HepG2 (cell line): Measurements from ENCODE around the gene ST14. TPM values are rescaled to one million over a fixed set of nuclear protein-coding genes. Genes with fewer than 3 reads are reported as not detected.
A peak's percentile ranks its signal among the peaks of the same experiment; 100 is the strongest.

Experiments used
- CBX2 ChIP-seq, 2 experiments: fragments of 200-600 bp in 1 of 2; sonication (generic); formaldehyde crosslinking in 1 of 2; IDR thresholded peaks; 2 replicates each; pipeline versions ENCODE4 v1.7.0 to v1.8.1; 2018 to 2022; ENCODE audit warnings: low read depth in 2 of 2, low read length in 1 of 2, mild to moderate bottlenecking in 1 of 2, missing genetic modification reagents in 1 of 2
- FOXK2 ChIP-seq: fragments of 450-650 bp; IDR thresholded peaks from 2 replicates; pipeline ENCODE4 v1.6.1; 2016
- HCFC1 ChIP-seq: fragments of 150-350 bp; IDR thresholded peaks from 2 replicates; pipeline ENCODE4 v1.6.1; 2014; ENCODE audit warnings: low read depth, low read length
- HDAC1 ChIP-seq: sonication (generic); formaldehyde crosslinking; IDR thresholded peaks from 2 replicates; pipeline ENCODE4 v1.5.1; 2020; ENCODE audit warnings: mild to moderate bottlenecking, missing genetic modification reagents
- HMGXB4 ChIP-seq, 2 experiments: sonication (generic) in 1 of 2; formaldehyde crosslinking in 1 of 2; IDR thresholded peaks; 2 replicates each; pipeline versions ENCODE4 v1.4.0 to v1.6.1; 2018 to 2020; ENCODE audit warnings: missing genetic modification reagents in 2 of 2, borderline replicate concordance in 1 of 2, low read depth in 1 of 2, mild to moderate bottlenecking in 1 of 2, missing biosample characterization in 1 of 2
- HNF1B ChIP-seq: sonication (generic); formaldehyde crosslinking; IDR thresholded peaks from 2 replicates; pipeline ENCODE4 v1.5.1; 2020; ENCODE audit warnings: mild to moderate bottlenecking, moderate library complexity, missing genetic modification reagents
- LBX2 ChIP-seq: sonication (generic); formaldehyde crosslinking; IDR thresholded peaks from 2 replicates; pipeline ENCODE4 v1.5.0; 2020; ENCODE audit warnings: missing genetic modification reagents, mild to moderate bottlenecking, borderline replicate concordance
- MATR3 ChIP-seq: sonication (generic); formaldehyde crosslinking; IDR thresholded peaks from 2 replicates; pipeline ENCODE4 v1.4.0; 2020; ENCODE audit warnings: missing genetic modification reagents
- MEIS2 ChIP-seq: sonication (generic); formaldehyde crosslinking; IDR thresholded peaks from 2 replicates; pipeline ENCODE4 v1.9.0; 2021; ENCODE audit warnings: mild to moderate bottlenecking, missing genetic modification reagents
- TCF12 ChIP-seq, 2 experiments: fragments of 450-650 bp in 1 of 2; sonication (generic) in 1 of 2; formaldehyde crosslinking in 1 of 2; IDR thresholded peaks; 2 replicates each; pipeline versions ENCODE4 v1.6.1 to v1.8.0; 2017 to 2022; ENCODE audit warnings: antibody characterized with exemption in 1 of 2, mild to moderate bottlenecking in 1 of 2, missing genetic modification reagents in 1 of 2, moderate library complexity in 1 of 2
- THAP11 ChIP-seq: IDR thresholded peaks from 2 replicates; pipeline ENCODE4 v1.6.1; 2016; ENCODE audit warnings: missing biosample characterization, missing genetic modification reagents
- YEATS4 ChIP-seq: sonication (generic); formaldehyde crosslinking; IDR thresholded peaks from 2 replicates; pipeline ENCODE4 v1.4.0; 2020; ENCODE audit warnings: missing genetic modification reagents, borderline replicate concordance
- ZFP36 ChIP-seq: fragments of 150-350 bp; IDR thresholded peaks from 2 replicates; pipeline ENCODE4 v1.6.1; 2018; ENCODE audit warnings: borderline replicate concordance, low read length, low read depth; ENCODE audit not compliant: partially characterized antibody
- ZNF142 ChIP-seq: sonication (generic); formaldehyde crosslinking; IDR thresholded peaks from 2 replicates; pipeline ENCODE4 v1.4.0; 2020; ENCODE audit warnings: missing genetic modification reagents
- ZNF232 ChIP-seq: sonication (generic); formaldehyde crosslinking; IDR thresholded peaks from 2 replicates; pipeline ENCODE4 v1.4.0; 2020; ENCODE audit warnings: missing genetic modification reagents, borderline replicate concordance
- ZNF263 ChIP-seq: sonication (generic); formaldehyde crosslinking; IDR thresholded peaks from 2 replicates; pipeline ENCODE4 v1.4.0; 2020; ENCODE audit warnings: missing genetic modification reagents
- ZNF614 ChIP-seq: IDR thresholded peaks from 2 replicates; pipeline ENCODE4 v1.6.1; 2018; ENCODE audit warnings: missing biosample characterization, missing genetic modification reagents, inconsistent platforms, borderline replicate concordance
- ZNF782 ChIP-seq: sonication (generic); formaldehyde crosslinking; IDR thresholded peaks from 2 replicates; pipeline ENCODE4 v1.4.0; 2020; ENCODE audit warnings: missing genetic modification reagents, mild to moderate bottlenecking, borderline replicate concordance
- polyA plus RNA-seq, 8 experiments: library from polyadenylated mRNA; depleted of rRNA in 3 of 8; stranded (reverse) in 7 of 8; unstranded in 1 of 8; fragments of >200 nt; fragmentation: Illumina TruSeq in 4 of 8; extraction: Trizol in 4 of 8; gene quantifications; 2 replicates each; pipeline versions ENCODE4 v1.2.1 to v1.2.3, GENCODE V29; 2011 to 2016; ENCODE audit warnings: low read depth in 4 of 8, missing spikeins in 1 of 8, mixed read lengths in 1 of 8; ENCODE audit not compliant: insufficient read depth in 1 of 8
- total RNA-seq, 5 experiments: library from RNA; depleted of rRNA; stranded (reverse); fragments of >200 nt; fragmentation: Illumina TruSeq; extraction: Trizol; gene quantifications; 2 replicates each; pipeline ENCODE4 v1.2.3, GENCODE V29; 2016; ENCODE audit warnings: low read depth in 1 of 5

Gene ST14
- total and polyA plus RNA-seq, 2 of the 13 experiments (the other 11 are each of a cell fraction or from before 2014, with no cell fraction given): 0.88 to 1.4 TPM

- TF ChIP-seq ZNF614 (CRISPR knock-in tag) (no peak), MATR3 (CRISPR knock-in tag) (no peak), ZFP36 (no peak), TCF12 (IDR thresholded peaks at IDR 0.05) (no peak), TCF12 (CRISPR knock-in tag; IDR thresholded peaks at IDR 0.05) (0 out of 2 replicates have a peak, but pooled peaks have one; percentile 21), HMGXB4 (CRISPR knock-in tag; IDR thresholded peaks at IDR 0.05; ENCODE audit: borderline replicate concordance in 1 of 2, low read depth in 1 of 2) (peak in 1 of 2 experiments; percentile 42; a peak in 1 of 4 replicates), MEIS2 (CRISPR knock-in tag) (peak; percentile 25; the same call in 1 of the 2 replicates), ZNF782 (CRISPR knock-in tag) (no peak), CBX2 (IDR thresholded peaks at IDR 0.05; ENCODE audit: low read depth, low read length) (no peak), CBX2 (CRISPR knock-in tag; IDR thresholded peaks at IDR 0.05; ENCODE audit: low read depth) (no peak), YEATS4 (peak; percentile 89), ZNF263 (CRISPR knock-in tag) (0 out of 2 replicates have a peak, but pooled peaks have one; percentile 28), HNF1B (CRISPR knock-in tag) (peak; percentile 69; the same call in 1 of the 2 replicates), LBX2 (CRISPR knock-in tag) (no peak), FOXK2 (no peak), THAP11 (CRISPR knock-in tag) (peak; percentile 36; the same call in 1 of the 2 replicates), ZNF142 (CRISPR knock-in tag) (no peak; the same call in 1 of the 2 replicates), HDAC1 (no peak), ZNF232 (no peak), HCFC1 (no peak)
Observed at GRCh38 chr11:130163346-130164220, 4.0 kb downstream of the ST14 start (continued).
